RPMI8226 (cell line): ENCODE measurements around the gene OR5AS1.
"Not testable (repeated sequence)": the region's sequence is repeated elsewhere in the genome, so short reads cannot be mapped to it uniquely, and the experiment has no call there.

Source experiments
- DNase-seq: peaks from one replicate; pipeline ENCODE4 v3.0.0-alpha.2; 2015

The OR5AS1 gene

GRCh38 chr11:56027354-56027753 lies at the start of gene OR5AS1:
Gene OR5AS1, plus strand, starts transcription at chr11:56027654. Its CDS starts 2,765 bp downstream, at chr11:56030419.
- no peak for DNase-seq

- DNase-seq: no peak
Measured at GRCh38 chr11:55994525-55994924, 32.9 kb upstream of the OR5AS1 start, which contains the start of gene OR5F1. Gene OR5F1, minus strand, starts transcription at chr11:55994625. Its CDS starts 0 bp downstream, at chr11:55994625.

GRCh38 chr11:56010716-56011115 lies 16.7 kb upstream of the OR5AS1 start:
- no peak for DNase-seq

GRCh38 chr11:56013805-56014204 lies 13.6 kb upstream of the OR5AS1 start:
- no peak for DNase-seq

GRCh38 chr11:56045538-56045937 lies 18.1 kb downstream of the OR5AS1 start:
- DNase-seq: no peak

- DNase-seq: no peak
Measured at GRCh38 chr11:56048480-56048879, 21.0 kb downstream of the OR5AS1 start.

GRCh38 chr11:56049487-56049886 lies 22.0 kb downstream of the OR5AS1 start:
- no peak for DNase-seq

- DNase-seq: not testable (repeated sequence)
Measured at GRCh38 chr11:56056366-56056765, 28.9 kb downstream of the OR5AS1 start.

- DNase-seq: not testable (repeated sequence)
Measured at GRCh38 chr11:56057661-56058237, 30.3 kb downstream of the OR5AS1 start.

- not testable (repeated sequence) for DNase-seq
Measured at GRCh38 chr11:56058260-56058780, 30.9 kb downstream of the OR5AS1 start.

GRCh38 chr11:56066980-56067379 lies 39.5 kb downstream of the OR5AS1 start:
- DNase-seq: no peak
